GM08714 (cell line): Measurements from ENCODE around the gene PXYLP1.

Experiments used
- H3K4me3 ChIP-seq: fragments of 200-500 bp; sonication (Bioruptor generic); 2 replicates; pipeline ENCODE4 v1.5.1; 2014; ENCODE audit warnings: mild to moderate bottlenecking, low read length, inconsistent platforms
- ZNF274 ChIP-seq: IDR thresholded peaks from 2 replicates; pipeline ENCODE4 v1.6.1; 2012; ENCODE audit warnings: mild to moderate bottlenecking, low read depth, low read length

PXYLP1 gene

GRCh38 chr3:141316851-141317250, 85.2 kb downstream of the PXYLP1 start:
- no peak overlapping the region for H3K4me3 ChIP-seq
- no peak for TF ChIP-seq ZNF274

- no peak for TF ChIP-seq ZNF274
Observed at GRCh38 chr3:141320399-141321108, 88.9 kb downstream of the PXYLP1 start.

GRCh38 chr3:141321109-141321497, 89.5 kb downstream of the PXYLP1 start:
- no peak for TF ChIP-seq ZNF274
- H3K4me3 ChIP-seq, result no peak overlapping the region

More at GRCh38 chr3:141320399-141321108, 88.9 kb downstream of the PXYLP1 start:
- H3K4me3 ChIP-seq, result no peak overlapping the region

GRCh38 chr3:141323936-141324704, 92.5 kb downstream of the PXYLP1 start:
- H3K4me3 ChIP-seq, result no peak overlapping the region
- no peak for TF ChIP-seq ZNF274

- H3K4me3 ChIP-seq, result no peak overlapping the region
- no peak for TF ChIP-seq ZNF274
Observed at GRCh38 chr3:141326123-141326522, 94.5 kb downstream of the PXYLP1 start.

GRCh38 chr3:141326626-141327025, 95.0 kb downstream of the PXYLP1 start:
- TF ChIP-seq ZNF274, result no peak
- no peak overlapping the region for H3K4me3 ChIP-seq

- TF ChIP-seq ZNF274, result no peak
Observed at GRCh38 chr3:141328286-141329166, 96.9 kb downstream of the PXYLP1 start.

GRCh38 chr3:141330235-141330634, 98.6 kb downstream of the PXYLP1 start:
- no peak overlapping the region for H3K4me3 ChIP-seq
- no peak for TF ChIP-seq ZNF274

More at GRCh38 chr3:141328286-141329166, 96.9 kb downstream of the PXYLP1 start:
- H3K4me3 ChIP-seq, result no peak overlapping the region

GRCh38 chr3:141330718-141331376, 99.2 kb downstream of the PXYLP1 start:
- H3K4me3 ChIP-seq, result no peak overlapping the region
- no peak for TF ChIP-seq ZNF274

- TF ChIP-seq ZNF274, result no peak
- no peak overlapping the region for H3K4me3 ChIP-seq
Observed at GRCh38 chr3:141331377-141332318, 100.0 kb downstream of the PXYLP1 start.

GRCh38 chr3:141332416-141332815, 100.8 kb downstream of the PXYLP1 start:
- no peak overlapping the region for H3K4me3 ChIP-seq
- TF ChIP-seq ZNF274, result no peak

GRCh38 chr3:141333836-141334626, 102.4 kb downstream of the PXYLP1 start:
- TF ChIP-seq ZNF274, result no peak
- H3K4me3 ChIP-seq, result no peak overlapping the region
